Pancreas (tissue), 10 donors: Measurements from ENCODE around the gene CC2D1B. TPM values are rescaled to one million over a fixed set of nuclear protein-coding genes. Genes with fewer than 3 reads are reported as not detected.

Experiments used
- ATAC-seq, 4 donors: fragments of 200-7000 bp; cut with Tn5 transposase; one replicate each; pipeline versions ENCODE4 v1.8.0 to v1.9.1; 2020; ENCODE audit warnings: mild to moderate bottlenecking in 4 of 4, moderate library complexity in 4 of 4
- DNase-seq, 6 donors: peaks; one replicate each; pipeline ENCODE4 v3.0.0-alpha.2; 2020
- FAIRE-seq: peaks from 2 replicates; lab custom pipeline; 2012; peaks lifted over from hg19 to GRCh38; lab: Jason Lieb, UNC
- H3K27ac ChIP-seq, 4 donors: fragments of 200-600 bp; sonication (generic); 1 replicate in 3 of 4; 2 replicates in 1 of 4; pipeline versions ENCODE4 v1.5.0 to v1.8.0; 2020
- H3K27me3 ChIP-seq, 4 donors: fragments of 200-600 bp; one replicate each; pipeline ENCODE4 v1.8.0; 2021
- H3K36me3 ChIP-seq, 3 donors: fragments of 200-600 bp; sonication (generic) in 1 of 3; one replicate each; pipeline versions ENCODE4 v1.5.0 to v1.8.0; 2020 to 2021
- H3K4me1 ChIP-seq, 3 donors: fragments of 200-600 bp; one replicate each; pipeline ENCODE4 v1.8.0; 2021
- H3K4me3 ChIP-seq, 4 donors: fragments of 200-600 bp; sonication (generic) in 2 of 4; one replicate each; pipeline versions ENCODE4 v1.5.0 to v1.8.0; 2020 to 2021
- H3K9me3 ChIP-seq, 4 donors: fragments of 200-600 bp; one replicate each; pipeline ENCODE4 v1.8.0; 2021
- CTCF ChIP-seq, 4 donors: fragments of 200-600 bp; sonication (generic) in 3 of 4; IDR thresholded peaks; one replicate each; pipeline versions ENCODE4 v1.5.0 to v1.8.0; 2021; ENCODE audit warnings: antibody characterized with exemption in 4 of 4
- WGBS, 2 donors: extraction: QIAGEN DNeasy Blood & Tissue Kit; methylation state at CpG; one replicate each; pipeline ENCODE4 v1.1.7; 2013; 5-methylcytosine and 5-hydroxymethylcytosine counted together
- intact Hi-C, 3 donors: fragments of 100-400 bp; cut with DNase I; formaldehyde crosslinking; loops; one replicate each; pipeline versions ENCODE4 v1.11.1 to v1.14.2; 2022
- polyA plus RNA-seq, 2 donors: library from polyadenylated mRNA; stranded (reverse); fragments of 200-250 nt; gene quantifications; one replicate each; pipeline ENCODE4 v1.2.3, GENCODE V29; 2013
- total RNA-seq, 6 donors: library from RNA; stranded (reverse); fragmentation: NEBNext Ultra II Directional in 4 of 6; extraction: Animal tissue kit (Norgen Biotek cat#: 25700) in 4 of 6; gene quantifications; one replicate each; pipeline versions ENCODE4 v1.2.1 to v1.2.4, GENCODE V29; 2021 to 2023
- donor health status: healthy with polysubstance abuse.
- donor health status: DM: no; HTN: no; CAD: no; lungs with moderate emphysema.
- donor health status: DM: no; HTN: no; CAD: no.
- donor health status: control.
- donor health status: control.
- donor health status: Bipolar disorder and iron deficiency.
- donor health status: DM: yes; HTN: yes; CAD: no.
- donor health status: DM: no; HTN: no; CAD: no.
- donor health status: DM: no; HTN: no; CAD: no.
- donor health status: DM: yes; HTN: yes; CAD: no.

The CC2D1B gene
- total and polyA plus RNA-seq, 8 donors = 13.3 to 22.3 (median 14.6) TPM

- ATAC-seq (no peak), DNase-seq (no peak), FAIRE-seq (no peak)
- H3K36me3 ChIP-seq = peaks cover 0 to 9% (median 0%) of the 10 kb centered on the region in 3 donors
- intact Hi-C loops = no loop called here
- no peak for TF ChIP-seq CTCF (IDR thresholded peaks at IDR 0.05)
- H3K9me3 ChIP-seq = no peaks in the 10 kb centered on the region
- 76 to 77% methylated on average over 7 of the region's 7 CpGs for whole genome bisulfite sequencing, 2 donors
- no peak overlapping the region for H3K27ac ChIP-seq
- no peaks in the 10 kb centered on the region for H3K27me3 ChIP-seq
- H3K4me3 ChIP-seq = no peak overlapping the region
- H3K4me1 ChIP-seq = no peaks in the 10 kb centered on the region
Measured at GRCh38 chr1:52341655-52342260, 24.2 kb downstream of the CC2D1B start.

- intact Hi-C loops = no loop called here
- WGBS, 2 donors = 74 to 77% methylated on average over 2 of the region's 2 CpGs
- H3K4me3 ChIP-seq = no peak overlapping the region
- no peaks in the 10 kb centered on the region for H3K27me3 ChIP-seq
- FAIRE-seq (no peak), DNase-seq (no peak), ATAC-seq (no peak)
- no peak for TF ChIP-seq CTCF (IDR thresholded peaks at IDR 0.05)
- H3K4me1 ChIP-seq = no peaks in the 10 kb centered on the region
- H3K9me3 ChIP-seq = no peaks in the 10 kb centered on the region
- no peaks in the 10 kb centered on the region for H3K36me3 ChIP-seq
- H3K27ac ChIP-seq = no peak overlapping the region
Measured at GRCh38 chr1:52337439-52337838, 28.6 kb downstream of the CC2D1B start.

GRCh38 chr1:52334906-52335528, 31.0 kb downstream of the CC2D1B start:
- intact Hi-C loops = no loop called here
- ATAC-seq (no peak), DNase-seq (no peak), FAIRE-seq (no peak)
- H3K27ac ChIP-seq = no peak overlapping the region
- no peak for TF ChIP-seq CTCF (IDR thresholded peaks at IDR 0.05)
- no peaks in the 10 kb centered on the region for H3K4me1 ChIP-seq
- H3K36me3 ChIP-seq = no peaks in the 10 kb centered on the region
- no peaks in the 10 kb centered on the region for H3K27me3 ChIP-seq
- H3K9me3 ChIP-seq = no peaks in the 10 kb centered on the region
- H3K4me3 ChIP-seq = no peak overlapping the region
- WGBS, 2 donors = 85 to 87% methylated on average over 3 of the region's 3 CpGs

GRCh38 chr1:52332411-52332810, 33.6 kb downstream of the CC2D1B start:
- no peaks in the 10 kb centered on the region for H3K9me3 ChIP-seq
- FAIRE-seq = no peak
- H3K4me1 ChIP-seq = no peaks in the 10 kb centered on the region
- no peak for DNase-seq
- 97% methylated on average over 1 of the region's 1 CpG for WGBS, 2 donors
- H3K36me3 ChIP-seq = no peaks in the 10 kb centered on the region
- no peaks in the 10 kb centered on the region for H3K27me3 ChIP-seq
- no peak overlapping the region for H3K27ac ChIP-seq
- intact Hi-C loops = no loop called here
- no peak for TF ChIP-seq CTCF (IDR thresholded peaks at IDR 0.05)
- ATAC-seq = no peak
- no peak overlapping the region for H3K4me3 ChIP-seq

GRCh38 chr1:52328615-52329014, 37.4 kb downstream of the CC2D1B start:
- TF ChIP-seq CTCF (IDR thresholded peaks at IDR 0.05) = no peak
- Histone ChIP-seq H3K4me3 (no peak overlapping the region), H3K27me3 (no peaks in the 10 kb centered on the region), H3K27ac (no peak overlapping the region), H3K9me3 (no peaks in the 10 kb centered on the region), H3K4me1 (no peaks in the 10 kb centered on the region), H3K36me3 (no peaks in the 10 kb centered on the region)
- intact Hi-C loops = no loop called here
- no peak for FAIRE-seq
- no peak for DNase-seq
- 91 to 92% methylated on average over 1 of the region's 1 CpG for WGBS, 2 donors
- ATAC-seq = no peak
